ENCODE measurements around the gene UBXN4. TPM values are rescaled to one million over a fixed set of nuclear protein-coding genes. Genes with fewer than 3 reads are reported as not detected.
"Not testable (repeated sequence)": the region's sequence is repeated elsewhere in the genome, so short reads cannot be mapped to it uniquely, and the experiment has no call there.

Gene UBXN4
- total RNA-seq, 2 donors from 2014 or later = 106 to 117 TPM

DNA sequence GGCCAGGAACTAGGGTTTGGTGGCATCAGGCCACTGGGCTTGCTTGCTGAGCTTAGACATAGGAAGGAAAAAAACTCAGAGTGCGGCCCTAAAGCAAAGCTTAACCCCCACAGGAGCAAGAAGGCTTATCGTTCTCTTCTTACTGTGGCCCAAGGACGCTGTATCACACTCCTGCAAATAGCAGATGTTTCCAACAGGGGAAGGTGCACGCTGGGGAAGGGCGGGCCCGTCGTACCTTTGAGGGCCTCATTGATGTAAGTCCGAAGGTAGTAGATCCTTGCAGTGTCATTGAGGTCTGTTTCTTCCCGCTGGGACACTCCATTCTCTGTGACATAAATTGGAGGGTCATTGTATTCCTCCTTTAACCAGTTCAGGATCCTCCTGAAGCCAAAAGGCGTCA, 48.8 kb downstream of the UBXN4 start:
- DNase-seq = no peak
- no peak overlapping the region for H3K27ac ChIP-seq
- intact Hi-C loops (cut with DNase I) = loop anchor here (10.0 kb wide), 1 partner anchor 786 kb away; no protein-coding TSS in a partner anchor
- H3K4me3 ChIP-seq = no peak overlapping the region
- no peak overlapping the region for H3K9ac ChIP-seq (ENCODE audit: low read depth in 2 of 2, low read length in 2 of 2)
- H3K27me3 ChIP-seq = no peaks in the 10 kb centered on the region
- H3K4me1 ChIP-seq = no peaks in the 10 kb centered on the region
- TF ChIP-seq, protein P1, sequence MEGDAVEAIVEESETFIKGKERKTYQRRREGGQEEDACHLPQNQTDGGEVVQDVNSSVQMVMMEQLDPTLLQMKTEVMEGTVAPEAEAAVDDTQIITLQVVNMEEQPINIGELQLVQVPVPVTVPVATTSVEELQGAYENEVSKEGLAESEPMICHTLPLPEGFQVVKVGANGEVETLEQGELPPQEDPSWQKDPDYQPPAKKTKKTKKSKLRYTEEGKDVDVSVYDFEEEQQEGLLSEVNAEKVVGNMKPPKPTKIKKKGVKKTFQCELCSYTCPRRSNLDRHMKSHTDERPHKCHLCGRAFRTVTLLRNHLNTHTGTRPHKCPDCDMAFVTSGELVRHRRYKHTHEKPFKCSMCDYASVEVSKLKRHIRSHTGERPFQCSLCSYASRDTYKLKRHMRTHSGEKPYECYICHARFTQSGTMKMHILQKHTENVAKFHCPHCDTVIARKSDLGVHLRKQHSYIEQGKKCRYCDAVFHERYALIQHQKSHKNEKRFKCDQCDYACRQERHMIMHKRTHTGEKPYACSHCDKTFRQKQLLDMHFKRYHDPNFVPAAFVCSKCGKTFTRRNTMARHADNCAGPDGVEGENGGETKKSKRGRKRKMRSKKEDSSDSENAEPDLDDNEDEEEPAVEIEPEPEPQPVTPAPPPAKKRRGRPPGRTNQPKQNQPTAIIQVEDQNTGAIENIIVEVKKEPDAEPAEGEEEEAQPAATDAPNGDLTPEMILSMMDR (IDR thresholded peaks at IDR 0.05) = no peak
- H3K9me3 ChIP-seq = no peaks in the 10 kb centered on the region
- H3K36me3 ChIP-seq = no peaks in the 10 kb centered on the region

DNA sequence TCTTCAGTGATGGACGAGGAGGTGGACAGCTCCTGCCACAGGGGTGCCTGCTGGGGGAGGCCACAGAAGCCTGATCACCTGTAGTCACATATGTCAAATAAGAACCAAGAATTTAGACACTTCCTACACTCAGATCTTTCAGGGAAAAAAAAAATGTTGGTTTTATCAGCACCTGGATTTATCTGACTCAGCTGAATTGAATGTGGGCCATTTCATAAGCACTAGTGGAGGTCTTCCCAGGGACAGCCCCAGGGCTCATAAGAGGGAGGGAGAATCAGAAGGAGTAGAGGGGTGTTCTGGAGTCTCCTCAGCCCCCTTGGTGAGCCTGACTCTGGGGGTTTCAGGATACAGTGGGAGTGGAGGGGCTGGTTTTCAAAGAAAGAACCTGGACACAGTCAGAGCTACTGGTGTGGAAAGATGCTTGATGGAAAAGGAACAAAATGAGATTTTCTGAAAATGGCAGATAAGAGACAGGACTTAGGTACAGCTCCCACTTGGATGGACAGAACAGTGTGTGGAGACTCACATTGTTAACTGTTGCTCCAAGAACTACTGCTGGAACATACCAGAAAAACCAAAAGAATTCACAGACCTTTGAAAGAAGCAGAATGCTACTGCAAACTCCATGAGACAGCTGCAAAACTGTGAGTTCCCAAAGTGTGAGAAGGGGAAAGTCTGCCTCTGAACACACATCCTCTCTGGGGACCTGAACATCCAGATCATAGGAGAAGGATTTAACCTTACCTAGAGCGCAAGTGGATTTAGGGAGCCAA, 49.9 kb downstream of the UBXN4 start:
- Histone ChIP-seq H3K36me3 (no peaks in the 10 kb centered on the region), H3K4me3 (no peak overlapping the region), H3K27me3 (no peaks in the 10 kb centered on the region), H3K9ac (ENCODE audit: low read depth in 2 of 2, low read length in 2 of 2) (no peak overlapping the region), H3K4me1 (no peaks in the 10 kb centered on the region), H3K27ac (no peak overlapping the region), H3K9me3 (no peaks in the 10 kb centered on the region)
- intact Hi-C loops (cut with DNase I) = loop anchor here (10.0 kb wide), 1 partner anchor 787 kb away; no protein-coding TSS in a partner anchor
- TF ChIP-seq, protein P1 (IDR thresholded peaks at IDR 0.05) = no peak
- no peak for DNase-seq

DNA sequence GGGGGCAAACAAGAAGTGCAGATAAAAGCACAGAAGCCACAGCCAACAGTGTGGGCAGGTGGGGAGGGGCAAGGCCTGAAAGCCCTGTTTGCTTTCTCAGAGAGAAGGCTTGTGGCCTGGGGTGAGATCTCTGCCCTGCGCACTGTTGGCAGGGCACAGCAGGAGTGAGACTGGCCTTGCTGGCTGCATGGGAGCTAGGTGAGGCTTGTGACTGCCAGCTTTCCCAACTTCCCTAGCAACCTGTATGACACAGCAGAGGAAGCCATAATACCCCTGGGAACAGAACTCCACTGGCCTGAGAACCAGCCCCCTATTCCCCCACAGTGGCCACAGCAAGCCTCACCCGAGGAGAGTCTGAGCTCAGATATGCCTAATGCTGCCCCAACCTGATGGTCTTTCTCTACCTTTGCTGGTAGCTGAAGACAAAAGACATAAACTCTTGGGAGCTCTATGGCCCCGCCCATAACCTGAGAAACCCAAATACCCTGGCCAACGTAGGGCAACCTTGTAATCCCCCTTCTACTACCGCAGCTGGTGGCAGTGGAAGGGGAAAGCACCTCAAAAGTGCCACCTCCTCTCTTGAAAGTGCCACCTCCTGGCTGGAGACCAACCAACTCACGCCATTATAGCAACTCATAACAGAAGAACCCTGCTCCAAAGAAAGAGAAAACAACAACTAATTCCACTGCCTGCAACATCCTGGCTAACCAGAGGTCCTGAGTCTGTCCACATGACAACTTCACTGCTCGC, 50.9 kb downstream of the UBXN4 start:
- intact Hi-C loops (cut with DNase I) = loop anchor here (10.0 kb wide), 1 partner anchor 788 kb away; no protein-coding TSS in a partner anchor
- no peak overlapping the region for H3K9ac ChIP-seq (ENCODE audit: low read depth in 2 of 2, low read length in 2 of 2)
- H3K27me3 ChIP-seq = no peaks in the 10 kb centered on the region
- TF ChIP-seq, protein P1 (IDR thresholded peaks at IDR 0.05) = no peak
- no peaks in the 10 kb centered on the region for H3K9me3 ChIP-seq
- H3K4me3 ChIP-seq = no peak overlapping the region
- H3K27ac ChIP-seq = no peak overlapping the region
- H3K36me3 ChIP-seq = no peaks in the 10 kb centered on the region
- no peak for DNase-seq
- H3K4me1 ChIP-seq = no peaks in the 10 kb centered on the region

DNA sequence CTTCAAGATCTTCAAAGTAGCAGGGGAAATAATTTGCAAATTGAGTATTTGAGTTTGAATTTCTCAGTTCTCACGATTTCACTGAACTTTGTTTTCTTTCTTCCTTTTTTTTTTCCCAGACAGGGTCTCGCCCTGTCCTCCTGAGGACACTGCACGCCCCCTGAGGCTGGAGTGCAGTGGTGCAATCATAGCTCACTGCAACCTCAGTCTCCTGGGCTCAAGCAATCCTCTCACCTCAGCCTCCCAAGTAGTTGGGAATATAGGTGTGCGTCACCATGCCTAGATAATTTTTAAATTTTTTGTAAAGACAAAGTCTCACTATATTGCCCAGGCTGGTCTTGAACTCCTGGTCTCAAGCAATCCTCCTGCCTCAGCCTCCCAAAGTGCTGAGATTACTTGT, 54.0 kb downstream of the UBXN4 start:
- not testable (repeated sequence) for H3K4me1 ChIP-seq; H3K9ac ChIP-seq (ENCODE audit: low read depth in 2 of 2, low read length in 2 of 2); H3K36me3 ChIP-seq; DNase-seq; H3K27me3 ChIP-seq; H3K4me3 ChIP-seq; H3K9me3 ChIP-seq; H3K27ac ChIP-seq
- intact Hi-C loops (cut with DNase I) = loop anchor here (10.0 kb wide), 1 partner anchor 791 kb away; no protein-coding TSS in a partner anchor

DNA sequence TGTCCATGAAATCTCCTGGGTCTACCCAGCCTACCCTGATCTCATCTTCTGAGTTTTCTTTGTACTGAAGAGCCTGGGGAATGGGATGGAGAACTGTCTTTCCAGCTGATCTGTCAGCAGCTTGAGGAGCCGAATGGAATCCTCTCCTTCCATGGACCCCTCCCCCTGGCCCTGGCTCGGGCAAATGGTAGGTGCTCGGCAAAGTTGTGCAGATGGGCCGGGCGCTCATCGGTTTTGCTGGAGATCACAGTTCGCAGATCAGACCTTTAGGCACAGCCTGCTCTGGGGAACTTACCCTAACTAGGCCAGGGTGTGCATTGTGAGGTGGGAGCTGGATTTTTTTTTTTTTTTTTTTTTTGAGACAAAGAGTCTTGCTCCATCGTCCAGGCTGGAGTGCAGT, 55.0 kb downstream of the UBXN4 start:
- DNase-seq = no peak
- Histone ChIP-seq H3K27ac (no peak overlapping the region), H3K9me3 (no peaks in the 10 kb centered on the region), H3K4me3 (no peak overlapping the region), H3K9ac (ENCODE audit: low read depth in 2 of 2, low read length in 2 of 2) (no peak overlapping the region), H3K4me1 (no peaks in the 10 kb centered on the region), H3K27me3 (no peaks in the 10 kb centered on the region), H3K36me3 (no peaks in the 10 kb centered on the region)
- intact Hi-C loops (cut with DNase I) = loop anchor here (10.0 kb wide), 1 partner anchor 792 kb away; no protein-coding TSS in a partner anchor
- TF ChIP-seq, protein P1 (IDR thresholded peaks at IDR 0.05) = no peak
